Fibroblast of skin of left biceps (primary cell): Measurements from ENCODE around the gene SPAAR.

ENCODE experiments used
- DNase-seq, 2 experiments: peaks; one replicate each; pipeline ENCODE4 v3.0.0-alpha.2; 2013; ENCODE audit warnings: low read depth in 2 of 2

Gene SPAAR

GRCh38 chr9:35948451-35948850 is 39.2 kb downstream of the SPAAR start:
- DNase-seq: no peak

GRCh38 chr9:35948901-35949318 is 39.6 kb downstream of the SPAAR start:
- no peak for DNase-seq

- DNase-seq: no peak
Observed at GRCh38 chr9:35951736-35952135, 42.4 kb downstream of the SPAAR start.

GRCh38 chr9:35952526-35953191 is 43.4 kb downstream of the SPAAR start:
- DNase-seq: no peak

GRCh38 chr9:35954942-35955546 is 45.8 kb downstream of the SPAAR start:
- peak; percentile 48 to 50 for DNase-seq

- no peak for DNase-seq
Observed at GRCh38 chr9:35956651-35957050, 47.4 kb downstream of the SPAAR start.

- DNase-seq: no peak
Observed at GRCh38 chr9:35958104-35958837, 49.0 kb downstream of the SPAAR start, which contains the start of gene OR2S2. OR2S2 (minus strand) TSS chr9:35958154; CDS start chr9:35958098, 56 bp downstream.

- DNase-seq: no peak
Observed at GRCh38 chr9:35960039-35960655, 50.9 kb downstream of the SPAAR start.
